OCI-M1 (cell line): ENCODE measurements around the gene HOXC10.
A peak's percentile ranks its signal among the peaks of the same experiment; 100 is the strongest.

Source experiments
- DNase-seq: peaks from one replicate; lab custom pipeline; 2025; lab: John Stamatoyannopoulos, UW

HOXC10 gene

GRCh38 chr12:53984901-53985691 is at the start of gene HOXC10:
TSS of gene HOXC10 (plus strand) at chr12:53985146. CDS start at chr12:53985260, 114 bp downstream.
- DNase-seq, result peak; percentile 90

DNA sequence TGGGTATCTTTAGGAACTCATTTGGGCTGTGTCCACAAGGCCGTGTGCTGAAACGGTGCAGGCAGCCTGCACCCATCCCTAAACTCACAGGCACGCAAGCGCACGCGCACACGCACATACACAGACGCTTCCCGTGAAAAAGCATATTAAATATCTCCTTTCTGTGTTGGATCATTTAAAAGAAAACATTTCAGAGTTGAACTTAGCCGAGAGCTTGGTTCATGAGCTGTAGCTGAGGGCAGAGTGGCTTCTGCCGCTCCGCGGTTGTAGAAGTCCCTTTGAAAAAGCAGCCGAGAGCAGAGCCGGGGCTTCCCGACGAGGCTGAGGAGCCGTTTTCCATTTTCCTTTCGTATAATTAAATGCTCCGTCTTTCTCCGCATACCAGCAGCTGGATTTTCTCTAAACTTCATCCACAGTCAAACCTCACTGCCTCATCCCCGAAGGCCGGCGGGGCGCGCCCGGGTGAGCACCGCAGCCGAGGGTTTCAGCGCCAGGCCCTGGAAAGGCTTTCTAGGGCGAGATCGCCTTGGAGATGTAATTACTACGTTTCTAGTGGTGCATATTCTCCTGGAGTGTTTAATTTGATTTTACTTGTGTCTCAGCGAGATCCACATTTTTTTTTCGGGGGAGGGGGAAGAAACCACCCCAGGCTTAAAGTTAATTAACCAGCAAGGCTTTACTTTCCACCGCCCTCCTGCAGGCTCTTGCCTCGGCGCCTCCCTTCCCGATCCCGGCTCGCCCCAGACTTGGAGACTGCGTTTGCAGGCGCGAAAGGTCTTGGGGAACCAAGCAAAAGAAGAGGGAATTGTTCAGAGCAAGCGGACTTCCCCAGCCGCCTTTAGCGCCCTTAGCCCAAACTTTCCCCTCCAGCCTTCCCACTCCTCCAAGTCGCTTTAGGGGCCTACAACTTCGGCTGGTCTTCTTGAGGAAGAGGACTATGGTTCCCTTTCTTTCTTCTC is 49.3 kb upstream of the HOXC10 start:
- no peak for DNase-seq

DNA sequence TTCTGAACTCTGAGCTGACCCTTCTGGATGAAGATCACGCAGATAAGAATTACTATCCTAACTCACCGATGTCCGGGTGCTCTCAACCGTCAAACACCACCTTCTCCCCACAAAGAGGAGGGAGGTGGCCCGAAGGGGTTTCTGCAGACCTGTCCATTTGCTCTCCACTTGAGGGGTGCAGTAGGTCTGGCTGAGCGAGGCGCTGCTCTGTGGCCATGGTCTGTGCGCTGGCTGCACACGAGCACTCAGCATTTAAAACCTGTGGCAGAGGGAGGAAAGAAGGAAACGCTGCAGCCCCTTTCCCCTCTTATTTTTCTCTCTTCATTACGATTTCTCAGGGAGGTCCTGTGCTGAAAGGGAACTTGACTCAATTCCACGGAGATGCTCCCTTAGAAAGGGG is 47.8 kb upstream of the HOXC10 start:
- DNase-seq, result no peak

DNA sequence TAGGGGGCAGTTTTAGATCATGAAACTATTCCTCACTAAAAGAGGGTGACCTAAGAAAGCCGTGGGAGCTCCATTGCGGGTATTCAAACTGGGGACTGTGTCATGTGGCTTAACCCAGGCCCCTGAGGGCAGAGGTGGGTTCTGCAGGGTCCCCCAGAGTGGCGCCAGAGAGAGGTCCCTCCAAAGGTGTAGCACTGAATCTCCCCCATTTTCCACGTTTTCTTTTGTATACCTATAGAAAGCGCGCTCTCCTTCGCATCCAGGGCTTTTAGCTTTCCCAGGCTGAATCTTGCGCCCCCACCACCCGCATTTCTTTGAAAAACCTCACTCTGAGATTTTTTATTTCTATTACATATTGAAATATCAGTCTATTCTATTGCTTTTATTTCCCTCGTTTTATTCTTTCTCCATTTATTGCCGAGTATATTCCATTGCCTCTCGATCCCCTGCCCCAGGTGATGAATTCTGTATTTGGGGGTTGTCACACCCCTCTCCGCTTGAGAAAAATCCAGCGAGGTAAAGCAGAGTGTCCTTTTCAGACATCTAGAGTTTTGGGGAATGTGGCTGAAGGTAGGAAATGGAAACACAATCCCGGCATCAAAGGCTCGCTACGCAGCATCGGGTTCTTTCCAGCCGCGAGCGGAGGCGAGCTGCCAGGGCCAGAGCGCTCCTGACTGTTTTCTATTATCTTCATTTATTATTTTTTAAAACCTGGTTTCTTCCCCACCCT is 47.2 kb upstream of the HOXC10 start:
- no peak for DNase-seq

GRCh38 chr12:53938326-53939140 is 46.4 kb upstream of the HOXC10 start, which contains the start of gene HOXC13:
TSS of gene HOXC13 (plus strand) at chr12:53938831. CDS start at chr12:53938907, 76 bp downstream.
- no peak for DNase-seq

GRCh38 chr12:53939141-53940108 is 45.5 kb upstream of the HOXC10 start:
- no peak for DNase-seq

- DNase-seq, result no peak
Measured at GRCh38 chr12:53940443-53941014, 44.4 kb upstream of the HOXC10 start.

- DNase-seq, result no peak
Measured at GRCh38 chr12:53941187-53941586, 43.8 kb upstream of the HOXC10 start.

- no peak for DNase-seq
Measured at GRCh38 chr12:53941750-53942149, 43.2 kb upstream of the HOXC10 start.

- no peak for DNase-seq
Measured at GRCh38 chr12:53942467-53942997, 42.4 kb upstream of the HOXC10 start.

DNA sequence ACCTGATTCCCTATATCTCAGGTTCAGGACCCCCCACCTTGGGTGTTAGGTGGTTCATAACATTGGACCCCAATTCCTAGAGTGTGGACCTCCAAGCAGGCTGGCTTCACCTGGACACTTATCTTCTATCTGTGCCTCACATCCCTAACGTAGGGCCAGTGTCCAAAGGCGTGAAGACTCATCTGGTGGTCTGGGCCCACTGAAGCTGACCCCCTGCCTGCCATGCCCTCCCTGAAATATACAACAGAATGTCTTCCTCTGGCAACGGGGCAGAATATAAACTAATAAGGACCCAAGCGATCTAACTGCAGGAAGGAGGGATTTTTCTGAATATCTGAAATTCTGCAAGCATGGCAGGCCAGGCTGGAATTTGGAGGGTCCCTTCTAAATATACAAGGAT is 40.7 kb upstream of the HOXC10 start:
- DNase-seq, result no peak

DNA sequence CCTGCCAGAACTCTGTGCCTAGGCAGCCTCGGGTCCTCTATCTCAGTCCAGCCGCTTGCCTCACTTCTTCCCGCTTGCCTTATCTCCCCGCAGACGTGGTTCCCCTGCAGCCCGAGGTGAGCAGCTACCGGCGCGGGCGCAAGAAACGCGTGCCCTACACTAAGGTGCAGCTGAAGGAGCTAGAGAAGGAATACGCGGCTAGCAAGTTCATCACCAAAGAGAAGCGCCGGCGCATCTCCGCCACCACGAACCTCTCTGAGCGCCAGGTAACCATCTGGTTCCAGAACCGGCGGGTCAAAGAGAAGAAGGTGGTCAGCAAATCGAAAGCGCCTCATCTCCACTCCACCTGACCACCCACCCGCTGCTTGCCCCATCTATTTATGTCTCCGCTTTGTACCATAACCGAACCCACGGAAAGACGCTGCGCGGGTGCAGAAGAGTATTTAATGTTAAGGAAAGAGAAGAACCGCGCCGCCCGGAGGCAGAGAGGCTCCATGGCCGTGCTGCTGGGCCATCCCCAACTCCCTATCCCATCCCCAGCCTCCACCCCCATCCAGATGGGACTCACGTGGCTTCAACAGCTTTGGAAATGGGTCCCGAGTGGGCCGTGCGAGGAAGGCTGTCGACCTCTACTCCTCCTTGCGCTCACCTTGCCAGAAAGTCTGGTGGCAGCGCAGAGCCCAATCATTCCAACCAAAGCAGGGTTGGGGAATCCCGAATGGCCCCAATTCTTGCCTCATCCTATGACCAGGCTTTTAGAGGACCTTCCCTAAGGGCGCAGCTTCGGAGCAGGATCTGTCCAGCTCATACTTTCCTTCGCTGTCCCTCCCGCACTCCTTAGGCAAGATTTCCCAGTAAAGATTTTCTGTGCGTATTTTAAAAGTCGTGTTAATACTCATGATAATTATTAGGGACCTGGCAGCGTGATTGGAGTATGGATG is 39.8 kb upstream of the HOXC10 start:
- peak; percentile 32 for DNase-seq

DNA sequence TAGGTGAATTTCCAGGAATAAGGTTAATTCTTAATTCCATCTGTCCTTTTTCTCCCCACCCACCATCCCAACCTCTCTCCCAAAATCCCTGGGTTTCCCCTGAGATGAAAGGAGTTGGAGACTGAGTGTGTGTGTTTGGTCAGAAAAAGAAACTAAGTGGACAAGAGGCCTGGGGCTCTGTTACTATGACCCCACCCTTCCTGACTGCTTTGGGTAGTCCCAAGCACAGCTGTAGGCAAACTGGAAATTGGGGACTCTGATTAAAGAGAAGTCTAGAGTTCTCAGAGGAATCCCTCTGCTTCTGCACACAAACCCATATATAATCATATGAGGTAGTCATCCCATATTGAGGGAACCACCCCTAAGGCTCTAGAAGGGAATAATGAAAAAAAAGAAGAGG is 37.2 kb upstream of the HOXC10 start:
- no peak for DNase-seq

DNA sequence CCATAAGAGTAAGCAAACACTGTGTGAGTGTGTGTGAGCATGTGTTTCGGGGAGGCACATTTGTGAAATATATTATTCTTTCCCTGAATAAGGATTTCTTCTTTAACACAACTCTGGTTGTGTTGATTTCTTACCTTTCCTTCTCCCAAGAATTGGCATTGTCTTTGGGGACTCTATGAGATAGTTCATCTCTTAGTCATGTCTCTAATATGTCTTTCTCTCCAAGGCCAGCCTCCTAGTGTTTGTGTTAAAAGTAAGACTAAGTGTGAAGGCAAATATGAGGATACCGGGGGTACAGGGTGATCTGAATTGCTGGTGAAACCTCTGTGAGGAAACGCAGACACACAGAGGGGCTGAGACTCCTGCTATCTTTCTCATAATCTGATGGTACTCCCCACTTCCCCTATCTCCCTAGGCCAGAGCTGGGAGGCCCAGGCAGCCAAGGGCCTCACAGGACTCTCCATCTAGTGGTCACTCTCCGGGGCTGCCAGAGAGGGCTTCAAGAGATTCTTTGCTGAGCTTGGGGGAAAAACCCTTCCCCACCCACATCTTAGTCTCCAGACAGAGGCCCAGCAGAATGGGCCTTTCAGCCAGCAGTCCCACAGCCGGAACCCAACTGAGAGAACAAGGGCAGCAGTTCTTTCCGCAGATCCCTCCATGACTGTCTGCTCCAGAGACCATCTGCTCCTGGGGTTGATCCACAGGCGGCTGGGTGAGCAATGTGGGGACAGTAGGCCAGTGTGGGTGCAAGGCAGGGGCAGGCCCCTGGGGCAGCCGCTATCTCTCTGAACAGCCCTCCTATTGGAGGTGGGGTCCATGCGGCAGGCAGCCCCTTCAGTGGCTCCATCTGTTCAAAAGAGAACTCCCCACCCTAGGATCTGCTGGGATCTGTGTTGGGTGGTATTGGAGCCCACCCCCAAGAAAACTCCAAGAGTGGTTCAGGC is 36.0 kb upstream of the HOXC10 start:
- peak; percentile 92 for DNase-seq

DNA sequence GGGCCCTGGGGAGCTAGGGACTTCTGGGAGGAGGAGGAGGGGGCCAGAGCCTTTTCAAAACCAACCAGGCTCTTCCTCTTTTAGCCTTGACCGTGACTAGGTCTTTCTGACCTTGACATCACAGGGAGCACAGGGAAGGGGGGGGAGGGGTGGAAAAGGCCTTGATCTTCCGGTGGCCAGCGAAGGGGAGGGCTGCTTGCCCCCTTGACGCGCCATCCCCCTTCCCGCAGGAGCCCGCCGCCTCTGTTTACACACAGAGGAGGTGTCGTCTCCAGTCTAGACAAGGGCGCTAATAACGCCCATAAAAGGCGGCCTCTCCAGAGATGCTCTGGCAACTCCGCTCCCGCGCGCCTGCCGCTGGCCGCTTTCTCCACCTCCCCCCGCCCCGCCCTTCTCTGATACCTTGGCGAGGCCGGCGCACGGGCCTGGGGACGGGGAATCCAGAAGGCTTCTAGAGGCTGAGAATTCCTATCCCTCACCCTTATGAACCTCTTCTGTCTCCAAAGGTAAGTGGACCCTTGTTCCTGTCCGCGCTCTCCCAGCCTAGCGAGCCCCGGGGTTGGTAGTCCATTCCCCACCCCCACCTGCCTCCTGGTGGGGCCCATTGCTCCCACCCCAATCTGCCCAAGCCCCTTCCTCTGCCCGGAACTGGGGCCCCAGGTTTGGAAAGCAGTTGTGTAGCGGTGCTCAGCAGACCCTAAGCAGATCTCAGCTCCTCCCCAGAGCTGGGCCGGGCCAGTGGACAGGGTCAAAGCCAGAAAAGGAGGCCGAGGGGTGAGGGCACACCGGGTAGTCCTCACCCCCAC is 35.1 kb upstream of the HOXC10 start:
- DNase-seq, result peak; percentile 62

- DNase-seq, result no peak
Measured at GRCh38 chr12:53950437-53950773, 34.5 kb upstream of the HOXC10 start.
